ENCODE data around the gene BCL7A. TPM values are rescaled to one million over a fixed set of nuclear protein-coding genes. Genes with fewer than 3 reads are reported as not detected.

The BCL7A gene
- 5.7 TPM for polyA plus RNA-seq (2013, experiment 1 of 2)
- polyA plus RNA-seq (2013, experiment 2 of 2) = 6.0 TPM

- H3K36me3 ChIP-seq (ENCODE audit: control insufficient read depth, insufficient read depth, low read length) = no peaks in the 10 kb centered on the region
- peak within 1 kb of the TSS; percentile 23 for H2BK15ac ChIP-seq (replicated peaks; ENCODE audit: low read depth)
- H3K79me1 ChIP-seq (ENCODE audit: low read length) = peaks cover 6% of the 10 kb centered on the region
- peak within 1 kb of the TSS; percentile 86 for H3K9ac ChIP-seq (ENCODE audit: low read length)
- H3K4me3 ChIP-seq (ENCODE audit: low read length) = peak within 1 kb of the TSS; percentile 49
- no CpG with 5 or more reads among the region's 83 CpGs for WGBS (ENCODE audit: extremely low coverage, insufficient coverage, low lambda C conversion rate)
- H3K79me2 ChIP-seq (ENCODE audit: control insufficient read depth, insufficient read depth, low read length) = peaks cover 14% of the 10 kb centered on the region
- peak within 1 kb of the TSS; percentile 92 for H3K56ac ChIP-seq (ENCODE audit: low read length)
- H4K8ac ChIP-seq (ENCODE audit: low read depth, low read length) = peak within 1 kb of the TSS; percentile 76
- H3K27me3 ChIP-seq (ENCODE audit: insufficient read depth, low read length, poor library complexity) = peaks cover 5% of the 10 kb centered on the region
- peak; percentile 79 for DNase-seq
- peak within 1 kb of the TSS; percentile 96 for H3K18ac ChIP-seq (ENCODE audit: low read length)
- H2AK5ac ChIP-seq (ENCODE audit: low read length) = no peak within 1 kb of the TSS
- H3K4ac ChIP-seq (ENCODE audit: low read depth, low read length) = peak within 1 kb of the TSS; percentile 91
- H2BK120ac ChIP-seq (ENCODE audit: low read depth, low read length) = no peak within 1 kb of the TSS
- H2BK5ac ChIP-seq (ENCODE audit: low read length) = no peak within 1 kb of the TSS
- H3K4me1 ChIP-seq (ENCODE audit: control insufficient read depth, low read depth, low read length) = no peaks in the 10 kb centered on the region
- peak within 1 kb of the TSS; percentile 70 for H3K4me2 ChIP-seq (ENCODE audit: low read length)
- no peak within 1 kb of the TSS for H4K5ac ChIP-seq (ENCODE audit: low read length)
- peak within 1 kb of the TSS; percentile 15 for H3K23ac ChIP-seq (ENCODE audit: low read length)
- no peak within 1 kb of the TSS for H3K27ac ChIP-seq (ENCODE audit: low read depth, low read length)
These were observed at the start of gene BCL7A for GRCh38 chr12:122021822-122022392. TSS of gene BCL7A (plus strand) at chr12:122021884. CDS start at chr12:122022092, 208 bp downstream.

- H2AK5ac ChIP-seq (ENCODE audit: low read length) = no peak overlapping the region
- no peak overlapping the region for H4K5ac ChIP-seq (ENCODE audit: low read length)
- H2BK15ac ChIP-seq (replicated peaks; ENCODE audit: low read depth) = no peak overlapping the region
- H3K27ac ChIP-seq (ENCODE audit: low read depth, low read length) = no peak overlapping the region
- H2BK120ac ChIP-seq (ENCODE audit: low read depth, low read length) = no peak overlapping the region
- no peaks in the 10 kb centered on the region for H3K36me3 ChIP-seq (ENCODE audit: control insufficient read depth, insufficient read depth, low read length)
- H3K4me3 ChIP-seq (ENCODE audit: low read length) = no peak overlapping the region
- no peaks in the 10 kb centered on the region for H3K79me1 ChIP-seq (ENCODE audit: low read length)
- no peak overlapping the region for H3K56ac ChIP-seq (ENCODE audit: low read length)
- no CpG with 5 or more reads among the region's 13 CpGs for WGBS (ENCODE audit: extremely low coverage, insufficient coverage, low lambda C conversion rate)
- no peak overlapping the region for H3K23ac ChIP-seq (ENCODE audit: low read length)
- no peak overlapping the region for H4K8ac ChIP-seq (ENCODE audit: low read depth, low read length)
- H2BK5ac ChIP-seq (ENCODE audit: low read length) = no peak overlapping the region
- DNase-seq = no peak
- no peak overlapping the region for H3K18ac ChIP-seq (ENCODE audit: low read length)
- no peaks in the 10 kb centered on the region for H3K4me1 ChIP-seq (ENCODE audit: control insufficient read depth, low read depth, low read length)
- no peak overlapping the region for H3K4me2 ChIP-seq (ENCODE audit: low read length)
- H3K79me2 ChIP-seq (ENCODE audit: control insufficient read depth, insufficient read depth, low read length) = no peaks in the 10 kb centered on the region
- H3K4ac ChIP-seq (ENCODE audit: low read depth, low read length) = no peak overlapping the region
- no peaks in the 10 kb centered on the region for H3K27me3 ChIP-seq (ENCODE audit: insufficient read depth, low read length, poor library complexity)
- H3K9ac ChIP-seq (ENCODE audit: low read length) = no peak overlapping the region
These were observed 47.4 kb upstream of the BCL7A start for GRCh38 chr12:121974026-121974985.

GRCh38 chr12:121975021-121975420 lies 46.7 kb upstream of the BCL7A start:
- Histone ChIP-seq H2BK5ac (ENCODE audit: low read length) (no peak overlapping the region), H3K4ac (ENCODE audit: low read depth, low read length) (no peak overlapping the region), H3K27ac (ENCODE audit: low read depth, low read length) (no peak overlapping the region), H4K8ac (ENCODE audit: low read depth, low read length) (no peak overlapping the region), H4K5ac (ENCODE audit: low read length) (no peak overlapping the region), H3K79me2 (ENCODE audit: control insufficient read depth, insufficient read depth, low read length) (no peaks in the 10 kb centered on the region), H3K9ac (ENCODE audit: low read length) (no peak overlapping the region), H3K18ac (ENCODE audit: low read length) (no peak overlapping the region), H2AK5ac (ENCODE audit: low read length) (no peak overlapping the region), H3K79me1 (ENCODE audit: low read length) (no peaks in the 10 kb centered on the region), H3K36me3 (ENCODE audit: control insufficient read depth, insufficient read depth, low read length) (no peaks in the 10 kb centered on the region), H2BK15ac (replicated peaks; ENCODE audit: low read depth) (no peak overlapping the region), H2BK120ac (ENCODE audit: low read depth, low read length) (no peak overlapping the region), H3K27me3 (ENCODE audit: insufficient read depth, low read length, poor library complexity) (no peaks in the 10 kb centered on the region), H3K4me2 (ENCODE audit: low read length) (no peak overlapping the region), H3K23ac (ENCODE audit: low read length) (no peak overlapping the region), H3K4me1 (ENCODE audit: control insufficient read depth, low read depth, low read length) (no peaks in the 10 kb centered on the region), H3K4me3 (ENCODE audit: low read length) (no peak overlapping the region), H3K56ac (ENCODE audit: low read length) (no peak overlapping the region)
- no peak for DNase-seq
- WGBS (ENCODE audit: extremely low coverage, insufficient coverage, low lambda C conversion rate) = no CpG with 5 or more reads among the region's 6 CpGs

- Histone ChIP-seq H3K27me3 (ENCODE audit: insufficient read depth, low read length, poor library complexity) (no peaks in the 10 kb centered on the region), H3K56ac (ENCODE audit: low read length) (no peak overlapping the region), H3K4ac (ENCODE audit: low read depth, low read length) (no peak overlapping the region), H3K79me2 (ENCODE audit: control insufficient read depth, insufficient read depth, low read length) (no peaks in the 10 kb centered on the region), H3K18ac (ENCODE audit: low read length) (no peak overlapping the region), H3K36me3 (ENCODE audit: control insufficient read depth, insufficient read depth, low read length) (no peaks in the 10 kb centered on the region), H4K5ac (ENCODE audit: low read length) (no peak overlapping the region), H3K79me1 (ENCODE audit: low read length) (no peaks in the 10 kb centered on the region), H4K8ac (ENCODE audit: low read depth, low read length) (no peak overlapping the region), H3K4me2 (ENCODE audit: low read length) (no peak overlapping the region), H3K27ac (ENCODE audit: low read depth, low read length) (no peak overlapping the region), H3K23ac (ENCODE audit: low read length) (no peak overlapping the region), H3K4me1 (ENCODE audit: control insufficient read depth, low read depth, low read length) (no peaks in the 10 kb centered on the region), H2BK120ac (ENCODE audit: low read depth, low read length) (no peak overlapping the region), H2AK5ac (ENCODE audit: low read length) (no peak overlapping the region), H3K9ac (ENCODE audit: low read length) (no peak overlapping the region), H2BK15ac (replicated peaks; ENCODE audit: low read depth) (no peak overlapping the region), H3K4me3 (ENCODE audit: low read length) (no peak overlapping the region), H2BK5ac (ENCODE audit: low read length) (no peak overlapping the region)
- no CpG with 5 or more reads among the region's 5 CpGs for WGBS (ENCODE audit: extremely low coverage, insufficient coverage, low lambda C conversion rate)
- DNase-seq = no peak
These were observed 44.7 kb upstream of the BCL7A start for GRCh38 chr12:121976950-121977349.

- H3K79me1 ChIP-seq (ENCODE audit: low read length) = no peaks in the 10 kb centered on the region
- H2BK15ac ChIP-seq (replicated peaks; ENCODE audit: low read depth) = no peak overlapping the region
- H3K4me2 ChIP-seq (ENCODE audit: low read length) = no peak overlapping the region
- no peaks in the 10 kb centered on the region for H3K79me2 ChIP-seq (ENCODE audit: control insufficient read depth, insufficient read depth, low read length)
- H2AK5ac ChIP-seq (ENCODE audit: low read length) = no peak overlapping the region
- no peak overlapping the region for H4K5ac ChIP-seq (ENCODE audit: low read length)
- no peak for DNase-seq
- H3K27ac ChIP-seq (ENCODE audit: low read depth, low read length) = no peak overlapping the region
- H2BK120ac ChIP-seq (ENCODE audit: low read depth, low read length) = no peak overlapping the region
- no peak overlapping the region for H3K56ac ChIP-seq (ENCODE audit: low read length)
- no peak overlapping the region for H3K23ac ChIP-seq (ENCODE audit: low read length)
- no peak overlapping the region for H3K18ac ChIP-seq (ENCODE audit: low read length)
- no peaks in the 10 kb centered on the region for H3K36me3 ChIP-seq (ENCODE audit: control insufficient read depth, insufficient read depth, low read length)
- WGBS (ENCODE audit: extremely low coverage, insufficient coverage, low lambda C conversion rate) = no CpG with 5 or more reads among the region's 11 CpGs
- no peak overlapping the region for H3K4ac ChIP-seq (ENCODE audit: low read depth, low read length)
- no peak overlapping the region for H3K4me3 ChIP-seq (ENCODE audit: low read length)
- no peaks in the 10 kb centered on the region for H3K4me1 ChIP-seq (ENCODE audit: control insufficient read depth, low read depth, low read length)
- H3K9ac ChIP-seq (ENCODE audit: low read length) = no peak overlapping the region
- H3K27me3 ChIP-seq (ENCODE audit: insufficient read depth, low read length, poor library complexity) = no peaks in the 10 kb centered on the region
- H2BK5ac ChIP-seq (ENCODE audit: low read length) = no peak overlapping the region
- H4K8ac ChIP-seq (ENCODE audit: low read depth, low read length) = no peak overlapping the region
These were observed 41.3 kb upstream of the BCL7A start for GRCh38 chr12:121980191-121980891.
